MM.1S (cell line): Measurements from ENCODE around the gene CYP19A1.

Experiments used
- EZH2 ChIP-seq: fragments of 300-600 bp; sonication (generic); optimal IDR thresholded peaks from 2 replicates; pipeline ENCODE3; 2017; ENCODE audit warnings: low read depth, mild to moderate bottlenecking, antibody characterized with exemption, low read length, mixed read lengths
- TF ChIP-seq, protein P1 (sequence below): fragments of 300-600 bp; sonication (generic); IDR thresholded peaks from 2 replicates; pipeline ENCODE4 v1.5.1; 2016; ENCODE audit warnings: antibody characterized with exemption, low read length, mixed read lengths

DNA sequence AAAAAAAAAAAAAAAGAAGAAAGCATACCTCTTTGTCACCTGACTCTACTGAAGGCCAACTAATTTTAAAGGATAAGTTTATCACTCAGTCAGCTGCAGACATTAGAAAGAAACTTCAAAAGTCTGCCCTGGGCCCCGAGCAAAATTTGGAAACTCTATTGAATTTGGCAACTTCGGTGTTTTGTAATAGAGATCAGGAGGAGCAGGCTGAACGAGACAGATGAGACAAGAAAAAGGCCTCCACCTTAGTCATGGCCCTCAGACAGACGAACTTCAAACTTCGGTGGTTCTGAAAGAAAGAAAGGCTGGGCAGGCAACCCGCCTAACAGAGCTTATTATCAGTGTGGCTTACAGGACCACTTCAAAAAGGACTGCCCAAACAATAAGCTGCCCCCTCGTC lies 21.6 kb upstream of the CYP19A1 start:
- no peak for TF ChIP-seq EZH2
- TF ChIP-seq, protein P1, sequence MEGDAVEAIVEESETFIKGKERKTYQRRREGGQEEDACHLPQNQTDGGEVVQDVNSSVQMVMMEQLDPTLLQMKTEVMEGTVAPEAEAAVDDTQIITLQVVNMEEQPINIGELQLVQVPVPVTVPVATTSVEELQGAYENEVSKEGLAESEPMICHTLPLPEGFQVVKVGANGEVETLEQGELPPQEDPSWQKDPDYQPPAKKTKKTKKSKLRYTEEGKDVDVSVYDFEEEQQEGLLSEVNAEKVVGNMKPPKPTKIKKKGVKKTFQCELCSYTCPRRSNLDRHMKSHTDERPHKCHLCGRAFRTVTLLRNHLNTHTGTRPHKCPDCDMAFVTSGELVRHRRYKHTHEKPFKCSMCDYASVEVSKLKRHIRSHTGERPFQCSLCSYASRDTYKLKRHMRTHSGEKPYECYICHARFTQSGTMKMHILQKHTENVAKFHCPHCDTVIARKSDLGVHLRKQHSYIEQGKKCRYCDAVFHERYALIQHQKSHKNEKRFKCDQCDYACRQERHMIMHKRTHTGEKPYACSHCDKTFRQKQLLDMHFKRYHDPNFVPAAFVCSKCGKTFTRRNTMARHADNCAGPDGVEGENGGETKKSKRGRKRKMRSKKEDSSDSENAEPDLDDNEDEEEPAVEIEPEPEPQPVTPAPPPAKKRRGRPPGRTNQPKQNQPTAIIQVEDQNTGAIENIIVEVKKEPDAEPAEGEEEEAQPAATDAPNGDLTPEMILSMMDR: no peak
